Epithelial cell of alveolus of lung (primary cell): ENCODE data around the gene NPR2. TPM values are rescaled to one million over a fixed set of nuclear protein-coding genes. Genes with fewer than 3 reads are reported as not detected.

Experiments used
- total RNA-seq: library from RNA; depleted of rRNA; stranded (reverse); fragments of >200 nt; gene quantifications from 2 replicates; pipeline ENCODE4 v1.2.1, GENCODE V29; 2015

Gene NPR2
- total RNA-seq: 19.0 and 27.6 TPM in 2 replicates

GRCh38 chr9:35791297-35791921, at the start of gene NPR2:
TSS of gene NPR2 (plus strand) at chr9:35791591. CDS start at chr9:35792409, 818 bp downstream.

GRCh38 chr9:35748858-35749514, 42.4 kb upstream of the NPR2 start, which contains the start of the genes GBA2 and RGP1:
TSS of gene GBA2 (minus strand) at chr9:35749228. CDS start at chr9:35748704, 524 bp downstream.
TSS of gene RGP1 (plus strand) at chr9:35749287. CDS start at chr9:35749756, 469 bp downstream.

GRCh38 chr9:35754264-35754663, 37.1 kb upstream of the NPR2 start, which contains the start of gene MSMP:
TSS of gene MSMP (minus strand) at chr9:35754276. CDS start at chr9:35754129, 147 bp downstream.

GRCh38 chr9:35812025-35812602, 20.7 kb downstream of the NPR2 start, which contains the start of gene SPAG8:
TSS of gene SPAG8 (minus strand) at chr9:35812262. CDS start at chr9:35812147, 115 bp downstream.

DNA sequence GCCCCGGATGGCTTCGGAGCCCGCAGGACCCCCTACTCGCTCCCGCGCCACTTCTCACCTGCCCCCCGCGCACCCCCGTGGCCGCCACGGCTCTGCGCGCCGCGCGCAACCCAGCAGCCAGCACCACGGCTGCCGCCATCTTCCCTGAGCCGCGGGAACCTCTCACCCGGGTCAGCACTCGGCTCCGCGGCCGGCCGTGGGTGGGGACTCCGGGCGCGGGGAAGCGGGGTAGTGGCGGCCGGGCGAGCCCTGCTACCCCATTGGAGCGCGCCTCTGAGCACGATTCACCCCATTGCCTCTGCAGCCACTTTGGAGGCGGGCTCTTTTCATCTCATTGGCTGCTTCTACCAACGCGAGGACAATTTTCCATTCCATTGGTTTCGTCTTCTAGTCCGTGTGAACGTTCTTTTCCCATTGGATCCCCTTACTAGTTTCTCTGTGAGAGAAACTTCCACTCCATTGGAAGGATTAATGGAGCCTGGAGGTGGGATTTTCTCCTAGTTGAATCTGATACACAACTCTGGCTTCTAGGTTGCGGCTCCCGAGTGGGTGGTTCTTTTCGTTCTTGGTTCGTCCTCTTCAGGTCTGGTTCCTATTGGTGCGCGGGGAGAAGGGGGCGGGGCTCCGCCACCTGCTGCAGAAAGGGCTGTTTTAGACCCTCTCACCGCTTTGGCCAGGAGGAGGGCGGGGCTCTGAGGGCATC, 23.6 kb downstream of the NPR2 start, which contains the start of gene HINT2:
Gene HINT2 (minus strand): TSS at position 202 of the 703 bp plus-strand sequence. CDS start 63 bp downstream, at position 139.

DNA sequence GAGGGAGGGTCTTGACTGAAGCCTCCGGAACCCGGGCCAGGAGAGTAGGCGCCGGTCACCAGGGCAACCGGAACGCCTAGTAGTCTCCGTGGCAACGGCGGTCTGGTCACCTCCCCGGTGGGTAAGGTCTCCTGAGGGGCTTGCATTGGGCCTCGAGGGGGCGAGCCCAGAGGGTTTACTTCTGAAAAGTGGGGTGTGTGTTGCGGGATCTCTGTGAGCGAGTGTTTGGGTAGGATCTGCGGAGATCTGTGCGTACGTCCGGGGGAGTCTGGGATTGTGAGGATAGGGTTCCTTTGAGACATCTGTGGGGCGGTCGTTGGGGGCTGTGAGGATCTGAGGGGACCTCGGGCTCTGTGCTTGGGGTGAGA, 37.3 kb downstream of the NPR2 start, which contains the start of gene FAM221B:
Gene FAM221B (minus strand): TSS at position 17 of the 368 bp plus-strand sequence. CDS start 2,571 bp downstream, outside the sequence.

DNA sequence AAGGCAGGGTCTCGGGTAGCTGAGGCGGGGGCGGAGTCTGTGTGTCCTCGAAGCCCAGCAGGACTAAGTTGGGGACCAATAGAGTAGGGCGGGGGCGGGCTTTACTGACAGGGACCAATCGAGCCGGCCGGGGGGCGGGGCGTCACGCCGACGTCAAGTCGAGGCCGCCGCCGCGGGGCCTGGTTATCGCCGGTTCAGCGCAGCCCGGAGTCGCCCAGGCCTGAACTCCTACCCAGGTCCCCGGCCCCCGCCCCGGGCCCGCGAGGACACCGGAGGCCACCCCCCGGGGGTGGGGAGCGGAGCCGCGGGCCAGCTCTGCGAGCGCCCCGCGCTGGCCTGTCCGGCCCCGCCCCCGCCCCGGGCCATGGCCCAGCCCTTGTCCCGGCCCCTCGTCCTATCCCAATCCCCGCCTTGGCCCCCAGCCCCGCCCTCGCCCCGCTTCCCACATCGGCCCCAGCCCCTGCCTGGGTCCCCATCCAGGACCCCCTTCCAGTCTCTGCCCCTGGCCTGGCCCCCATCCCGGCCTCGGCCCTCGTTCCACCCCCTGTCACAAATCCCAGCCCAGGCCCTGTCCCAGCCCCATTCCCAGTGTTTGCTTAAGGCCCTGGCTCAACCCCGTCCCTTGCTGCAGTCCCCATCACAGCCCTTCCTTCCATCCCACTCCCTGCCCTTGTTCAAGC, 37.8 kb downstream of the NPR2 start, which contains the start of gene TMEM8B:
Gene TMEM8B (plus strand): TSS at position 145 of the 680 bp plus-strand sequence. CDS start 220 bp downstream, at position 365.

Other genes starting within 250 kb of the NPR2 start
- 11.9 and 13.4 TPM in 2 replicates for gene TESK1, start 186.3 kb upstream of the NPR2 start, total RNA-seq
- 0.39 and 1.1 TPM in 2 replicates for gene CD72, start 173.2 kb upstream of the NPR2 start, total RNA-seq
- not detected in 2 replicates for gene SIT1, start 140.7 kb upstream of the NPR2 start, total RNA-seq
- gene RMRP, start 133.6 kb upstream of the NPR2 start, total RNA-seq: 5,375 and 9,932 TPM in 2 replicates
- 9.1 and 11.4 TPM in 2 replicates for gene CCDC107, start 133.3 kb upstream of the NPR2 start, total RNA-seq
- gene ARHGEF39, start 126.4 kb upstream of the NPR2 start, total RNA-seq: 3.7 and 40.2 TPM in 2 replicates
- gene CA9, start 117.7 kb upstream of the NPR2 start, total RNA-seq: 6.7 and 52.0 TPM in 2 replicates
- gene TPM2, start 101.7 kb upstream of the NPR2 start, total RNA-seq: 464 and 956 TPM in 2 replicates
- 184 and 414 TPM in 2 replicates for gene TLN1, start 59.4 kb upstream of the NPR2 start, total RNA-seq
- 49.4 and 88.2 TPM in 2 replicates for gene CREB3, start 58.9 kb upstream of the NPR2 start, total RNA-seq
- 14.7 and 19.6 TPM in 2 replicates for gene GBA2, start 42.4 kb upstream of the NPR2 start, total RNA-seq
- gene RGP1, start 42.3 kb upstream of the NPR2 start, total RNA-seq: 14.9 and 23.8 TPM in 2 replicates
- not detected in 2 replicates for gene MSMP, start 37.3 kb upstream of the NPR2 start, total RNA-seq
- 0.26 and 0.48 TPM in 2 replicates for gene SPAG8, start 20.7 kb downstream of the NPR2 start, total RNA-seq
- gene HINT2, start 23.5 kb downstream of the NPR2 start, total RNA-seq: 26.4 and 45.3 TPM in 2 replicates
- gene FAM221B, start 37.1 kb downstream of the NPR2 start, total RNA-seq: not detected in 2 replicates
- 2.3 and 6.9 TPM in 2 replicates for gene TMEM8B, start 37.6 kb downstream of the NPR2 start, total RNA-seq
- not detected in 2 replicates for gene OR13J1, start 78.8 kb downstream of the NPR2 start, total RNA-seq
- gene HRCT1, start 114.6 kb downstream of the NPR2 start, total RNA-seq: 0.13 and 3.4 TPM in 2 replicates
- 0.39 and 1.2 TPM in 2 replicates for gene SPAAR, start 117.9 kb downstream of the NPR2 start, total RNA-seq
- 0.39 TPM in 1 of 2 replicates, not detected in the other for gene OR2S2, start 166.6 kb downstream of the NPR2 start, total RNA-seq
- gene RECK, start 245.3 kb downstream of the NPR2 start, total RNA-seq: 8.9 and 15.7 TPM in 2 replicates